ENCODE data around the gene CLP1.

Gene CLP1

GRCh38 chr11:57657194-57658022 lies at the start of gene CLP1:
TSS of gene CLP1 (plus strand) at chr11:57657762. CDS start at chr11:57659477, 1,715 bp downstream.
- DNase-seq (ENCODE audit: low read depth in 3 of 3, low spot score in 1 of 3) = peak; percentile 94 to 95 (median 95)

- no peak for DNase-seq (ENCODE audit: low read depth in 3 of 3, low spot score in 1 of 3)
These were observed 47.4 kb upstream of the CLP1 start for GRCh38 chr11:57610170-57610569.

GRCh38 chr11:57614234-57614772 lies 43.3 kb upstream of the CLP1 start:
- DNase-seq (ENCODE audit: low read depth in 3 of 3, low spot score in 1 of 3) = no peak

GRCh38 chr11:57615308-57615707 lies 42.3 kb upstream of the CLP1 start:
- DNase-seq (ENCODE audit: low read depth in 3 of 3, low spot score in 1 of 3) = no peak

GRCh38 chr11:57616595-57616994 lies 41.0 kb upstream of the CLP1 start:
- no peak for DNase-seq (ENCODE audit: low read depth in 3 of 3, low spot score in 1 of 3)

- no peak for DNase-seq (ENCODE audit: low read depth in 3 of 3, low spot score in 1 of 3)
These were observed 39.1 kb upstream of the CLP1 start for GRCh38 chr11:57618438-57618837.

GRCh38 chr11:57619331-57619730 lies 38.2 kb upstream of the CLP1 start:
- no peak for DNase-seq (ENCODE audit: low read depth in 3 of 3, low spot score in 1 of 3)

- no peak for DNase-seq (ENCODE audit: low read depth in 3 of 3, low spot score in 1 of 3)
These were observed 37.1 kb upstream of the CLP1 start for GRCh38 chr11:57620467-57620866.

- DNase-seq (ENCODE audit: low read depth in 3 of 3, low spot score in 1 of 3) = no peak
These were observed 35.3 kb upstream of the CLP1 start for GRCh38 chr11:57622263-57622662.

GRCh38 chr11:57624864-57625263 lies 32.7 kb upstream of the CLP1 start:
- no peak for DNase-seq (ENCODE audit: low read depth in 3 of 3, low spot score in 1 of 3)

GRCh38 chr11:57626895-57627294 lies 30.7 kb upstream of the CLP1 start:
- no peak for DNase-seq (ENCODE audit: low read depth in 3 of 3, low spot score in 1 of 3)

- DNase-seq (ENCODE audit: low read depth in 3 of 3, low spot score in 1 of 3) = no peak
These were observed 27.4 kb upstream of the CLP1 start for GRCh38 chr11:57630171-57630570.

GRCh38 chr11:57632116-57632515 lies 25.4 kb upstream of the CLP1 start:
- no peak for DNase-seq (ENCODE audit: low read depth in 3 of 3, low spot score in 1 of 3)

GRCh38 chr11:57633394-57634070 lies 24.0 kb upstream of the CLP1 start:
- no peak for DNase-seq (ENCODE audit: low read depth in 3 of 3, low spot score in 1 of 3)

- DNase-seq (ENCODE audit: low read depth in 3 of 3, low spot score in 1 of 3) = no peak
These were observed 23.3 kb upstream of the CLP1 start for GRCh38 chr11:57634311-57634710.

- no peak for DNase-seq (ENCODE audit: low read depth in 3 of 3, low spot score in 1 of 3)
These were observed 22.3 kb upstream of the CLP1 start for GRCh38 chr11:57635246-57635645.

GRCh38 chr11:57637626-57638004 lies 19.9 kb upstream of the CLP1 start:
- DNase-seq (ENCODE audit: low read depth in 3 of 3, low spot score in 1 of 3) = no peak

- no peak for DNase-seq (ENCODE audit: low read depth in 3 of 3, low spot score in 1 of 3)
These were observed 19.4 kb upstream of the CLP1 start for GRCh38 chr11:57638005-57638781.

- no peak for DNase-seq (ENCODE audit: low read depth in 3 of 3, low spot score in 1 of 3)
These were observed 18.7 kb upstream of the CLP1 start for GRCh38 chr11:57638811-57639320.

GRCh38 chr11:57639321-57640067 lies 18.1 kb upstream of the CLP1 start:
- no peak for DNase-seq (ENCODE audit: low read depth in 3 of 3, low spot score in 1 of 3)
